Mononuclear cell (primary cell): ENCODE results near the gene DZANK1. TPM values are rescaled to one million over a fixed set of nuclear protein-coding genes. Genes with fewer than 3 reads are reported as not detected.

Source experiments
- H3K27me3 ChIP-seq: 2 replicates; pipeline ENCODE4 v1.6.0; 2011; ENCODE audit warnings: low read length, control low read depth; ENCODE audit not compliant: insufficient read depth
- H3K4me1 ChIP-seq: 2 replicates; pipeline ENCODE4 v1.5.1; 2011; ENCODE audit warnings: mild to moderate bottlenecking, low read length, control low read depth; ENCODE audit not compliant: insufficient read depth
- H3K4me3 ChIP-seq: 2 replicates; pipeline ENCODE4 v1.5.1; 2011; ENCODE audit warnings: mild to moderate bottlenecking, low read length, moderate library complexity
- H3K9me3 ChIP-seq: 2 replicates; pipeline ENCODE4 v1.5.1; 2011; ENCODE audit warnings: low read depth, mild to moderate bottlenecking, control low read depth, low read length
- total RNA-seq: library from RNA; depleted of rRNA; stranded (reverse); fragments of >200 nt; gene quantifications from one replicate; pipeline ENCODE4 v1.2.3, GENCODE V29; 2012

Gene DZANK1
- total RNA-seq, 1 donor: 0.84 TPM

DNA sequence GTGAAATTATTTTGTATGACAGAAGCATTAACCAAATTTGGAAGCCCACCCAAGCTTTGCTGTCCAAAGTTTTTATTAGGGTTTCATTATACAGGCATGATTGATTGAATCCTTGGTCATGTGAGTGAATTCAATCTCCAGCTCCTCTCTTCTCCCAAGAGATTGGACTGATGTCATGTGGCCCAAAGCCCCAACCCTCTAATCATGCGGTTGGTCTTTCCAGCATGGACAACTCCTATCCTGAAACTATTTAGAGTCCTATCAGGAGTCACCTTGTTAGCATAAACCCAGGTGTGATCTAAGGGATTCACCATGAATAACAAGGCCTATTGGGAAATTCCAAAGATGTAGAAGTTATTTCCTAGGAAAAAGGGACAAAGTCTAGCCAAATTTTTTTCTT lies 11.0 kb upstream of the DZANK1 start:
- Histone ChIP-seq H3K27me3 (no peaks in the 10 kb centered on the region), H3K9me3 (no peaks in the 10 kb centered on the region), H3K4me3 (no peak overlapping the region), H3K4me1 (no peaks in the 10 kb centered on the region)

DNA sequence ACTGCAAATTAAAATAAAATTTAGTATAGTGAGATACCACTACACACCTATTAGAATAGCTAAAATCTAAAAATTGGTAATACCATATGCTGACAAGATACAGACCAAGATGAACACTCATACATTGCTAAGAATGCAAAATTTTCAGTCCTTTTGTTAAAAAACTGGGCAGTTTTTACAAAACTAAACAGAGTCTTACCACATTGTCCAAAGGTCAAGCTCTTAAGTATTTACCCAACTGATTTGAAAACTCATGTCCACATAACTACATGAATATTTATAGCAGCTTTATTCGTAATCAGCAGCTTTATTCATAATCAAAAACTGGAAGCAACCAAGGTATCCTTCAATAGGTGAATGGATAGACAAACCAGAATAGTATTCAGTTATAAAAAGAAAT lies 10.4 kb upstream of the DZANK1 start:
- Histone ChIP-seq H3K4me1 (no peaks in the 10 kb centered on the region), H3K4me3 (no peak overlapping the region)

GRCh38 chr20:18466574-18466893 lies 296 bp downstream of the DZANK1 start:
- H3K27me3 ChIP-seq: no peaks in the 10 kb centered on the region
- H3K9me3 ChIP-seq: no peaks in the 10 kb centered on the region
- H3K4me1 ChIP-seq: peaks cover 16% of the 10 kb centered on the region
- H3K4me3 ChIP-seq: peak overlapping the region; percentile 89

More for the DNA sequence above, 10.4 kb upstream of the DZANK1 start:
- no peaks in the 10 kb centered on the region for H3K27me3 ChIP-seq
- H3K9me3 ChIP-seq: no peaks in the 10 kb centered on the region

GRCh38 chr20:18465536-18466200 lies 1.2 kb downstream of the DZANK1 start:
- H3K9me3 ChIP-seq: no peaks in the 10 kb centered on the region
- no peaks in the 10 kb centered on the region for H3K27me3 ChIP-seq
- peaks cover 16% of the 10 kb centered on the region for H3K4me1 ChIP-seq
- no peak overlapping the region for H3K4me3 ChIP-seq

- Histone ChIP-seq H3K9me3 (no peaks in the 10 kb centered on the region), H3K4me1 (no peaks in the 10 kb centered on the region), H3K4me3 (no peak overlapping the region), H3K27me3 (no peaks in the 10 kb centered on the region)
Observed at GRCh38 chr20:18456600-18456999, 10.2 kb downstream of the DZANK1 start.

- Histone ChIP-seq H3K4me1 (no peaks in the 10 kb centered on the region), H3K4me3 (no peak overlapping the region), H3K27me3 (no peaks in the 10 kb centered on the region), H3K9me3 (no peaks in the 10 kb centered on the region)
Observed at GRCh38 chr20:18443886-18444285, 22.9 kb downstream of the DZANK1 start.

DNA sequence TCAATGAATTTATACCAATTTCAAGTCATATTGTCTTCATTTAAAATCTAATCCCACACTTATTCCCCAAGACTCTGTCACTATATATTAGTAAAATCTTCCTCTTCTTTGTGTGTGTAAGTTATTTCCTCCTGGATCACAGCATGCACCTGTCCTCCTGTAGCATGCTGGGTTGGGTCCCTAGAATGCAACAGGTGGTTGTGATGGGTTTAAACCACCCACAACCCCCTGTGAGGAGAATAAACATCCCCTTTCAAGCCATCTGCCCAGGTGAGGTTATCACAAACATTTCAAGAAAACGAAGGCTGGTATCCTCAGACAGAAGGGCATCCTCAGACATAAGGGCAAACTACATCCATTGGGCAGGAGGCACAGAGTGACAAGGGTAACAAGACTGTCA lies 26.4 kb downstream of the DZANK1 start:
- no peaks in the 10 kb centered on the region for H3K9me3 ChIP-seq
- H3K4me1 ChIP-seq: peaks cover 6% of the 10 kb centered on the region
- H3K27me3 ChIP-seq: no peaks in the 10 kb centered on the region
- H3K4me3 ChIP-seq: no peak overlapping the region

GRCh38 chr20:18436847-18437246 lies 30.0 kb downstream of the DZANK1 start:
- Histone ChIP-seq H3K4me1 (peaks cover 6% of the 10 kb centered on the region), H3K9me3 (no peaks in the 10 kb centered on the region), H3K4me3 (no peak overlapping the region), H3K27me3 (no peaks in the 10 kb centered on the region)

DNA sequence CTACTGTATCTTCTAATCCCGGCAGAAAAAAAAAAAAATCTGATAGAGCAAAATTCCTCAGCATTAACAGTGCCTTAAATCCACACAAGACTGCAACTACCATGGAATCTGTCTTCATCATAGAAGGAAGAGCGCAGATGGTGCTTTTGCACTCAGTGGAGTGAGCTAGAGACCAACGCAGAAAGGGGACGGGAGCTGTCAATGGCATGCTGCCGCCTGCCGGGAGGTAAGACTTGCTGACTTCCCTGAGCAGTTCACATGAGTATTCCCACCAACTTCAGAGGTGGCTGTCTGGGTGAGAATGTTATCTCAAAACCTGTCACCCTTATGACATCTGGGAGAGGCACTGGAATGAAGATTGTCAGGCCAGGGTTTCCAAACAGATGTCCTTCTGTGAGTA lies 35.6 kb downstream of the DZANK1 start:
- Histone ChIP-seq H3K9me3 (no peaks in the 10 kb centered on the region), H3K4me3 (no peak overlapping the region), H3K4me1 (no peaks in the 10 kb centered on the region), H3K27me3 (no peaks in the 10 kb centered on the region)

DNA sequence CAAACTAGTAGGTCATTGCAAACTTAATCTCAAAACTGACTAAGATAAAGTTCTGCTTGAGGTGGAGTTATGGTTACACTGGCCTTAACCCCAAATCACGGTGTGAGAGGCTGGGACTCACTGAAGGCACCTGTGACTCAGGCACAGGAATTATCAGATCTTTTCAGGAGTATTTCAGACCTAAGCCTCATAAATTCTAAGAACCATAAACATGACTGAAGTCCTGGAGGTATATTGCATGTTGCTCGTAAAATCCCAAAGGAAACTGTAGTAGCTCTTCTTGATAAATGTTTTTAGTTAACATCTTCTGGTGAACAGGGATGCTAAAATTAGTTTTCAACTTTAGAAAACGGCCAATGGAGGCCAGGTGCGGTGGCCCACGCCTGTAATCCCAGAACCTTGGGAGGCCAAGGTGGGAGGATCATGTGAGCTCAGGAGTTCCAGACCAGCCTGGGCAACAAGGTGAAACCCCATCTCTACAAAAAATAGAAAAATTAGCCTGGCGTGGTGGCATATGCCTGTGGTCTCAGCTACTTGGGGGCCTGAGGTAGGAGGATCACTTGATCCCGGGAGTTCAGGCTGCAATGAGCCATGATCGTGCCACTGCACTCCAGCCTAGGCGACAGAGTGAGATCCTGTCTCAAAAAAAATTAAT lies 36.5 kb downstream of the DZANK1 start:
- no peaks in the 10 kb centered on the region for H3K4me1 ChIP-seq
- no peak overlapping the region for H3K4me3 ChIP-seq
- H3K27me3 ChIP-seq: no peaks in the 10 kb centered on the region
- H3K9me3 ChIP-seq: no peaks in the 10 kb centered on the region

DNA sequence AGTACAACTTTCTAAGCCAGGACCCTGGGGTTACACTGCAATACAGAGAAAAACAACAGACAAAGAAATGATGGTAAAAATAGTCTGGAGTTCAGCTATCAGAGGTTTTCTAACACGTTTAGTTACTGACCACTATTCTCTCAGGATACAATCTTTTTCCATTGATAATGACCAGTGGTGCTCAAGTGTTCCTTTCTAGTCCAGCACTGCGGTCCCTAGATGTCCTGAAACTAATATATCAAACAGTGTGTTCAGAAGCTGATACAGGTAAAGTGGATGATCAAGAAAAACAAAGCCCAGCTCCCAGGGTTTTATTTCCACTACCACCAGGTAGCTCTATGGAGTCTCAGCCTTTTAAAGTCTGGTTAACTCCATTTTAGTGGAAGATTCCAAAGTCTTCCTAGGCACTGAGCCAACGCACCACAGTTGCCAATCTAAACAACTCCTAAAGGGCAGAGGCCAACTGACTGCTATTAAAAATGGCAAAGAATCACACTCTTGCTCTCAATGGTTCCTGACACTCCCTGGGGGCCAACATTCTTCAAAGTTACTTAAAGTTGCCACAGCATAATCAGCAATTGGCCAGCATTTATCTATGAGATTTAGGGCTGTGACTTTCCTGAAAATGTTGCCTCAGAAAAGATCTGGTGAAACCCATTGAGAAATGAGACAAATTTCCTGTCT lies 38.2 kb downstream of the DZANK1 start:
- Histone ChIP-seq H3K4me1 (no peaks in the 10 kb centered on the region), H3K4me3 (no peak overlapping the region), H3K9me3 (no peaks in the 10 kb centered on the region), H3K27me3 (no peaks in the 10 kb centered on the region)

DNA sequence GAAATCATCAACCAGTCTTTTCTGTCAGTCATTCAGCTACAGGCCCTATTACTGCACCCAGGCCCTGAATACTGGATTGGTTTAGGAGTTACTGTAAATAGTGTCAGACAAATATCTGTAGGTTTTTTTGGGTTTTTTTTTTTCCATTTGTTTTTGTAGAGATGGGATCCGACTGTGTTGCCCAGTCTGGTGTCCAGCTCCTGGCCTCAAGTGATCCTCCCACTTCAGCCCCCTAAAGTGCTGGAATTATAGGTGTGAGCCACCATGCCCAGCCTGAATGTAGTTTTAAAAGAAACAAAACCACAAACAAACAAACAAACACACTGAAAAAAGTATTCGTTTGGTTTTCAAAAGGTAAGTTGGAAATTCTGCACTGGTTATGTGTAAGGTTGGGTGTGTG lies 39.6 kb downstream of the DZANK1 start:
- Histone ChIP-seq H3K4me1 (no peaks in the 10 kb centered on the region), H3K27me3 (no peaks in the 10 kb centered on the region)

DNA sequence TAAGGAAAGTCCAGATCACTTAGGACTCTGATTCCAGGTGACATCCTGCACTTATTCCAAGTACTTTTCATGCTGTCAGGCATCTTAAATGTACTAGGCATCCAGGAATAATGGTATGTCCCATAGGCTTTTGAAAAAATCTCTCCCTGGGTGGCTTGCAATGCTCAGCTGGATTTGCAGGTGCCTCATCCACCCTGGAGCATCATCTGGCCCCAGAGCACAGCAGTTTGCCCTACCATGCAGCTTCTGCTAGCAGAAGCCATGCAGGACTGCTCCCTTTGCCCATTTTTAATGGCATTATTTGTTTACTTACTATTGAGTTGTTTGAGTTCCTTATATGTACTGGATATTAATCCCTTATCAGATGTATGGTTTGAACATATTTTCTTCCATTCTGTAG lies 45.2 kb downstream of the DZANK1 start:
- Histone ChIP-seq H3K9me3 (no peaks in the 10 kb centered on the region), H3K4me1 (no peaks in the 10 kb centered on the region)

More for the DNA sequence above, 39.6 kb downstream of the DZANK1 start:
- H3K4me3 ChIP-seq: no peak overlapping the region
- no peaks in the 10 kb centered on the region for H3K9me3 ChIP-seq

DNA sequence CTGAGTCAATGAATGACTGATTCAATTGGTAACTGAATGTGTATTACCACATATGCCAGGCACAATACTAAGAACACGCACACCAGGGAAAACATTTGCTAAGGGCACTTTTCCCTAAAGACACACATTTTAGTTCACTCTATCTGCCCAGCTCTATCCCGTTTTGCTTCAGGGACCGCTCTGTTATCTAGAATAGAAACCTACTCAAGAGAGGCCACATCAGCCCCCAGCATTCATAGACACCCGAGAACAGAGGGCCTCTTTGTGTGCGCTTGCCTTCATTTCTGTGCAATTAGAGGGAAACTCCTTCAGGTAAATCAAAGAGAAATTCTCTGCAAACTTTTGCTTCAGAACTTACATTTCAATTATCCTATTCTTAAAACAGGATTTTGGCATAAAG lies 50.3 kb downstream of the DZANK1 start:
- H3K4me3 ChIP-seq: no peak overlapping the region
- no peaks in the 10 kb centered on the region for H3K9me3 ChIP-seq
- no peaks in the 10 kb centered on the region for H3K27me3 ChIP-seq
- peaks cover 17% of the 10 kb centered on the region for H3K4me1 ChIP-seq

More for the DNA sequence above, 45.2 kb downstream of the DZANK1 start:
- no peaks in the 10 kb centered on the region for H3K27me3 ChIP-seq
- H3K4me3 ChIP-seq: no peak overlapping the region

DNA sequence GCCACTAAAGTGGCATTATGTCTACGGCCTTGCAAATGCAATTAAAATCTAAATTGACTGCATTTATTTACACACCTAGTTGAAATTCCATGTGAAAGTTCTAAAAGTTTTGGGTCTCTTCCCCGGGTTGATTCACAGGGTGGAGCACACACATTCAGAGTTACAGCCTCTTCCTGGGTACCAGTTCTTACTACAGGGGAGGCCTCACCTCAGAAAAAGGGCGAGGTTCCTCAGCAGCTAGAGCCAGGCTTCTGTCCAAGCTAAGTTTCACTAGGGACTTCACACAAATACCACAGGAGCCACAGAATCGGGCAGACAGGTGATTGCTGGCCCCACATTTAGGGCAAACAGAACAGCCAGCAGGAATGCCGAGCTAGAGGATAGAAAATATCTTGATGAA lies 52.7 kb downstream of the DZANK1 start:
- H3K27me3 ChIP-seq: no peaks in the 10 kb centered on the region
- peaks cover 17% of the 10 kb centered on the region for H3K4me1 ChIP-seq
- H3K4me3 ChIP-seq: no peak overlapping the region
- H3K9me3 ChIP-seq: no peaks in the 10 kb centered on the region
